Measurements from ENCODE around the gene PBX1. TPM values are rescaled to one million over a fixed set of nuclear protein-coding genes. Genes with fewer than 3 reads are reported as not detected.

The PBX1 gene
- total RNA-seq, 1 donor from 2014 or later, result 37.4 TPM

DNA sequence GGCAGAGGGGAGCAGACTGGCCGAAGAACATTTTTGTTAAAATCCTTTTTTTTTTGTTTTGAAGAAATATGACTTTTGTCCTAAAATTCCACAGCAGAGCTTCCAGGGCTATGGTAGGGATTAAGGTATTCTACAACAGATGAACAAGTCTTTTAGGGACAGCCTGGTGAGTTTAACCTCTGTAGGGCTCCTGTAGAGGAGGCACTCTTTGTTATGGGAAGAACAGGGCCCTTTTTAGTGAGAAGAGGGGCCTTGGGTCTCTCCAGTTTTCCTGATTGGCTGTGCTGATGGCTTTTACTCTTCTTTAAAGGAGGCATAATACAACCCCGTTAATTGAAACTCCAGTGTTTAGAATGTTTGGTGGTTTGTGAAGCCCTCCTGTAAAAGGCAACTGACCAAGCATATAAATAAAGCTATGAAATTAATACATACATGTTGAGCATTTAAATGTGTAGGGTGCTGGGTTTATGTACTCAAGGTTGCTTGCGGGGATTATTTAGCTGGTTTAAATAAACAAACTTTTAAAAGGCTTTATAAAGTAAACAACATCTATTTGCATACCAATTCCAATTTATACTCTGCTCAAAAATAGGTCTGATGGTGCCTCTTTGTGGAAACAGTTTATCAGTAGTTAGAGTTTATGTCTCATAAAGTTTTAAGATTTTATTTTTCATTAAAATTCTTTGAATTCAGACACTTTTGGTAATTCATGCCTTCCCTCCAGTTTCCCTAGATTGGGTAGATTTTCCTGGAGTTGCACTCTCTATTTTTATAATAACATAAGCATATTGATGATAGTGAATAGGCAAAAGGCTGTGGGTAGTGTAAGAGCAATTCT, 46.5 kb downstream of the PBX1 start:
- H3K4me1 ChIP-seq, result peaks cover 5 to 20% of the 10 kb centered on the region in 2 donors
- peak overlapping the region in 1 of 2 donors; percentile 56 for H3K27ac ChIP-seq
- intact Hi-C loops (cut with DNase I), result loop anchor here (5.0 kb wide), 1 partner anchor 312 kb away; no protein-coding TSS in a partner anchor

DNA sequence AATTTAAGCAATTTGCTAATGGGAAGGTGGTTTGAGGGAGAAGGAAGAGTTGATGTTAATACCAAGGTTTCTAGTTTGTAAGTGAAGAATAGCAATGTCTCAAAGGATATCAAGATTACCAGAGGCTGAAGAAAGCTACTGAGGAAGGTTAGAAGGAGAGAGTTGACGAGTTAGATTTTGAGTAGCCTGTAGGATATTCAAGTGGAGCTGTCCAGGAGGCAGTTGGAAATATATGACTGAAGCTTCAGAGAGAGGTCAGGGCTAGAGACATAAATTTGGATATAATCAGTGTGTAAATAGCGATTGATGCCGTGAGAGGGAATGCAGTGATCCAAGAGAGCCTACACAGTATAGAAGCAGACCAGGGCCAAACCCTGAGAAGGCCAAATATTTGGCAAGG, 48.4 kb downstream of the PBX1 start:
- H3K9me3 ChIP-seq, result no peaks in the 10 kb centered on the region
- intact Hi-C loops (cut with DNase I), result loop anchor here (5.0 kb wide), 1 partner anchor 310 kb away; no protein-coding TSS in a partner anchor
- no peaks in the 10 kb centered on the region for H3K36me3 ChIP-seq
- no peak overlapping the region for H3K4me3 ChIP-seq
- no peaks in the 10 kb centered on the region for H3K27me3 ChIP-seq
- TF ChIP-seq, protein P1, sequence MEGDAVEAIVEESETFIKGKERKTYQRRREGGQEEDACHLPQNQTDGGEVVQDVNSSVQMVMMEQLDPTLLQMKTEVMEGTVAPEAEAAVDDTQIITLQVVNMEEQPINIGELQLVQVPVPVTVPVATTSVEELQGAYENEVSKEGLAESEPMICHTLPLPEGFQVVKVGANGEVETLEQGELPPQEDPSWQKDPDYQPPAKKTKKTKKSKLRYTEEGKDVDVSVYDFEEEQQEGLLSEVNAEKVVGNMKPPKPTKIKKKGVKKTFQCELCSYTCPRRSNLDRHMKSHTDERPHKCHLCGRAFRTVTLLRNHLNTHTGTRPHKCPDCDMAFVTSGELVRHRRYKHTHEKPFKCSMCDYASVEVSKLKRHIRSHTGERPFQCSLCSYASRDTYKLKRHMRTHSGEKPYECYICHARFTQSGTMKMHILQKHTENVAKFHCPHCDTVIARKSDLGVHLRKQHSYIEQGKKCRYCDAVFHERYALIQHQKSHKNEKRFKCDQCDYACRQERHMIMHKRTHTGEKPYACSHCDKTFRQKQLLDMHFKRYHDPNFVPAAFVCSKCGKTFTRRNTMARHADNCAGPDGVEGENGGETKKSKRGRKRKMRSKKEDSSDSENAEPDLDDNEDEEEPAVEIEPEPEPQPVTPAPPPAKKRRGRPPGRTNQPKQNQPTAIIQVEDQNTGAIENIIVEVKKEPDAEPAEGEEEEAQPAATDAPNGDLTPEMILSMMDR (IDR thresholded peaks at IDR 0.05), result no peak
- peak overlapping the region in 1 of 2 donors; percentile 3 for H3K27ac ChIP-seq
- DNase-seq (ENCODE audit: low spot score in 2 of 2), result no peak
- H3K4me1 ChIP-seq, result peaks cover 8 to 28% of the 10 kb centered on the region in 2 donors

More for the DNA sequence above, 46.5 kb downstream of the PBX1 start:
- Histone ChIP-seq H3K9me3 (no peaks in the 10 kb centered on the region), H3K36me3 (no peaks in the 10 kb centered on the region), H3K27me3 (no peaks in the 10 kb centered on the region), H3K4me3 (no peak overlapping the region)
- TF ChIP-seq, protein P1 (IDR thresholded peaks at IDR 0.05), result no peak
- no peak for DNase-seq (ENCODE audit: low spot score in 2 of 2)

DNA sequence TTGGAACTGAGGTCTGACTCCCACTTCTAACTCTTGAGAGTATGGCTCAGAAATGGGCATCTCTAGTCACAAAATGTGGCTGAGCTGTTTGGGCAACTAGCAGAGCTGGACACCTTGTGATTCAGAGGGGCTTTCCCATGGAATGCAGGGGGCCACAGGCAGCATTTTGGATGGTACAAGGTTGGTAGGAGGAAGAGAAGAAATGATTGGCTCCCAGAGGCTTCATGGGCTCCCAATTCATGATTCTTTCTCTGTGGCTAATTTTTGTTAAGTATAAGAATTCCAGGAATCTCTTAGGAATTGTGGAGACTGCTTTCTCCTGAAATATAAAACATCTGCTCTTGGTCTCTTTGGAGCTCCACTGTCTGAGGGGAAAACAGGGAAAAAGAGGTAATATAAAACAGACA, 49.7 kb downstream of the PBX1 start:
- H3K27me3 ChIP-seq, result no peaks in the 10 kb centered on the region
- no peaks in the 10 kb centered on the region for H3K36me3 ChIP-seq
- H3K27ac ChIP-seq, result peak overlapping the region; percentile 43 to 82
- H3K4me3 ChIP-seq, result no peak overlapping the region
- intact Hi-C loops (cut with DNase I), result loop anchor here (5.0 kb wide), 1 partner anchor 309 kb away; no protein-coding TSS in a partner anchor
- DNase-seq (ENCODE audit: low spot score in 2 of 2), result no peak
- H3K9me3 ChIP-seq, result no peaks in the 10 kb centered on the region
- H3K4me1 ChIP-seq, result peaks cover 8 to 35% of the 10 kb centered on the region in 2 donors
- TF ChIP-seq, protein P1 (IDR thresholded peaks at IDR 0.05), result no peak

DNA sequence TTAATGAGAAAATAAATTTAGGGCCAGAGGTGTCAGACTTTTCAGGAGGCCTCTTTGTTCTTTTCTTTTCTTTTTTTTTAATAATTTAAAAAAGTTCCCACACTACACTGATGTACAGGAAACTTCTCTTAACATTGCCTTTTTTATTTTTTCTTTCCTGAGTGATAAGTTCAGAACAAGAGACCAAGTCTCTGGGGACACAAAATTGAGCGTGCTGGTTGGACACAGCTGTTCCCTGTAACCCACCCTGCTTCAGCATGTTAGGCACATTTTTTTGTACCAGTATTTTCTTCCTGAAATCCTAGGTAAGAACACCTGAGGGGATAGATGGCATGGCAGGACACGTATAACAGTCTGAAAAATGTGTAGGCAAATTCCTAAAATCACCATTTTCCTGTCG, 50.1 kb downstream of the PBX1 start:
- DNase-seq (ENCODE audit: low spot score in 2 of 2), result no peak
- TF ChIP-seq, protein P1 (IDR thresholded peaks at IDR 0.05), result no peak
- Histone ChIP-seq H3K4me3 (no peak overlapping the region), H3K9me3 (no peaks in the 10 kb centered on the region), H3K36me3 (no peaks in the 10 kb centered on the region), H3K27me3 (no peaks in the 10 kb centered on the region), H3K4me1 (peaks cover 8 to 34% of the 10 kb centered on the region in 2 donors), H3K27ac (peak overlapping the region; percentile 82 to 83)
- intact Hi-C loops (cut with DNase I), result loop anchor here (5.0 kb wide), 1 partner anchor 308 kb away; no protein-coding TSS in a partner anchor

DNA sequence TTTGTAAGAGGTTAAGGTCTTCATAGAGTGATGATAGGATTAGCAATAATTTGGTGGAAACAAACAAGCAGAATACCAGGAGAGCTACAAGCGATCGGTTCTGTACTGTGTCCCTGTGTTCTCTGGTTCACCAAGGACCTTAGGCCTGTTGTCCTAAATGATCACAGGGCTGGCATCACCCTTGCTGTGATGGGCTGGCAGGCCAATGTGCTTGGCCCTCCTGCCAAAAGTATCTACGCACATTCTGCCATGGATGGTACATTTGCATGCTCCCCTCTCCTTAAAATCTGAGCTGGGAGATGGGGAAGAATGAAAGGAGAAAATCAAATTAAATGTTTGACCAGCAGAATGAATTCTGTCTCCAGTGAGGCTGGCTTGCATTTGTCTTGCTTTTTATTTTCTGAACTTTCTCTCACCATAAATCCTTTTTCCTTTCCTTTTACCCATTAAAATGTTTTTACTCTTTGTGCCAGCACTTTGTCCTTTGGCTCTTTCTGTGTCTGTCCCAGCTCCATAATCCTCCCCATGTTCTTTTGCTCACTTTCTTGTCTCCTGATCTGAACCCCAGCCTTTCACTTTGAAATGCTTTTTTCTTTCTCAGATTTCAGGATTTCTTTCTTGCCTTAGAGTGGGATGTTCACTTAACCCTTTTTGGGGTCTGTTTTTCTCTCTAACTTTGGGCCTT, 51.7 kb downstream of the PBX1 start:
- no peak for DNase-seq (ENCODE audit: low spot score in 2 of 2)
- peaks cover 8 to 38% of the 10 kb centered on the region in 2 donors for H3K4me1 ChIP-seq
- peak overlapping the region; percentile 82 to 83 for H3K27ac ChIP-seq
- H3K27me3 ChIP-seq, result no peaks in the 10 kb centered on the region
- intact Hi-C loops (cut with DNase I), result loop anchor here (5.0 kb wide), 2 partner anchors 33 to 177 kb away; no protein-coding TSS in a partner anchor
- TF ChIP-seq, protein P1 (IDR thresholded peaks at IDR 0.05), result no peak
- H3K9me3 ChIP-seq, result no peaks in the 10 kb centered on the region
- no peaks in the 10 kb centered on the region for H3K36me3 ChIP-seq
- peak overlapping the region in 1 of 2 donors; percentile 26 for H3K4me3 ChIP-seq

Data from ascending aorta (tissue), 2 donors.